22Rv1 (cell line): ENCODE measurements around the gene CRPPA.
"Not testable (repeated sequence)": the region's sequence is repeated elsewhere in the genome, so short reads cannot be mapped to it uniquely, and the experiment has no call there.

Source experiments
- H3K27ac ChIP-seq: fragments of 450-650 bp; 2 replicates; pipeline ENCODE4 v1.5.1; 2017
- ZFX ChIP-seq: fragments of 450-650 bp; IDR thresholded peaks from 2 replicates; pipeline ENCODE4 v1.6.1; 2017; ENCODE audit warnings: antibody characterized with exemption, borderline replicate concordance
- TF ChIP-seq, protein P1 (sequence below): fragments of 450-650 bp; IDR thresholded peaks from 2 replicates; pipeline ENCODE4 v1.5.1; 2017; ENCODE audit warnings: mild to moderate bottlenecking

Gene CRPPA

DNA sequence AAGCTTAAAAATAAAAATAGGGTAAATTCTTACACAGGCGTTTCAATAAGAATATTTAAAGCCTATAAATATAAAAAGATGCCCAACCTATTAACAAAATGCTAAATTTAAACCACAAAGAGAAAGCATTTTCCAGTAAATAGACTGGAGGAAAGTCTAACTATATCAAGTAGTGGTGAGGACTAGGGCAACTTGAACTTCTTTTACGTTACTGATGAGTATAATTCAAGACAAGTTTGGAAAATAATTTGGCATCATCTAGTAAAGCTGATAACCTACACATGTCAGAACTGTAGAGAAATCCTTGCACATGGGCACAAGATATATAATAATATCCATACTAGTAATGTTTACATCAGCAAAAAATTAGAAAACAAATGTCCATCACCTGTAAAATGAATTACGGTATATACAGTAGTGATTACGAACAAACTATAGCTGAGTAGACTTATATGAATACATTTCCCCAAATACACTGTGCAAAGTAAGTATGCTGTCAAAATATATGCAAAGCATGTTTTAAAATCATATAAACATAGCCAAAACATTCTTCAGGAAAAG, 27.4 kb downstream of the CRPPA start:
- no peak overlapping the region for H3K27ac ChIP-seq
- TF ChIP-seq, protein P1, sequence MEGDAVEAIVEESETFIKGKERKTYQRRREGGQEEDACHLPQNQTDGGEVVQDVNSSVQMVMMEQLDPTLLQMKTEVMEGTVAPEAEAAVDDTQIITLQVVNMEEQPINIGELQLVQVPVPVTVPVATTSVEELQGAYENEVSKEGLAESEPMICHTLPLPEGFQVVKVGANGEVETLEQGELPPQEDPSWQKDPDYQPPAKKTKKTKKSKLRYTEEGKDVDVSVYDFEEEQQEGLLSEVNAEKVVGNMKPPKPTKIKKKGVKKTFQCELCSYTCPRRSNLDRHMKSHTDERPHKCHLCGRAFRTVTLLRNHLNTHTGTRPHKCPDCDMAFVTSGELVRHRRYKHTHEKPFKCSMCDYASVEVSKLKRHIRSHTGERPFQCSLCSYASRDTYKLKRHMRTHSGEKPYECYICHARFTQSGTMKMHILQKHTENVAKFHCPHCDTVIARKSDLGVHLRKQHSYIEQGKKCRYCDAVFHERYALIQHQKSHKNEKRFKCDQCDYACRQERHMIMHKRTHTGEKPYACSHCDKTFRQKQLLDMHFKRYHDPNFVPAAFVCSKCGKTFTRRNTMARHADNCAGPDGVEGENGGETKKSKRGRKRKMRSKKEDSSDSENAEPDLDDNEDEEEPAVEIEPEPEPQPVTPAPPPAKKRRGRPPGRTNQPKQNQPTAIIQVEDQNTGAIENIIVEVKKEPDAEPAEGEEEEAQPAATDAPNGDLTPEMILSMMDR = no peak
- no peak for TF ChIP-seq ZFX

DNA sequence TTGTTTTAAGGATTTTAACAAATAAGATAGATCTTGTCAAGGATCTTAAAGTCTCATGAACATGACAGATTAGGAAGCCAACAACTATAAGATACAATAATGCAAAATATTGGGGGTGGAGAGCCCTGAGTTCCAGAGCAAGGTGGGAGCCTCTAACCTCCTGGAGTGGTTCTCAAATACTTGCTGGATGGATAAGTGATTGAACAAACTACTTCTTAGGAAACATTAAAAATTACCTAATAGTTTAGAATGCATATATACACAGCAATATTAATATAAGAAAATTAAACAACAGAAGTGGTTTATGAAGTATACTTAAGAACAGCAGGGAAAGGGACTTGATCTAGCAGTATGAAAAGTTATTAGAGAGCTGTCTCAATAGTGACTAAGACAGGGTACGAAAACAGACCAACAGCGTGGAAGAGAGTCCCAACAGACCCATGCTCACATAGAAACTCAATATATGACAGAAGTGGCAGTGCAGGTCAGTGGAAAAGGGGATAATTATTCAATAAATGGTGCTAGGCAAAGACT, 28.3 kb downstream of the CRPPA start:
- TF ChIP-seq, protein P1 = no peak
- TF ChIP-seq ZFX = no peak
- no peak overlapping the region for H3K27ac ChIP-seq

DNA sequence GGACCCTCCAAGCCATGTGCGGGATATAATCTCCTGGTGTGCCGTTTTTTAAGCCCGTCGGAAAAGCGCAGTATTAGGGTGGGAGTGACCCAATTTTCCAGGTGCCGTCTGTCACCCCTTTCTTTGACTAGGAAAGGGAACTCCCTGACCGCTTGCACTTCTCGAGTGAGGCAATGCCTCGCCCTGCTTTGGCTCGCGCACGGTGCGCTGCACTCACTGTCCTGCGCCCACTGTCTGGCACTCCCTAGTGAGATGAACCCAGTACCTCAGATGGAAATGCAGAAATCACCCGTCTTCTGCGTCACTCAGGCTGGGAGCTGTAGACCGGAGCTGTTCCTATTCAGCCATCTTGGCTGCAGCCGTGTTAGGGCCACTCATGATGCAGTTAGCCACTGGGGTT, 37.6 kb downstream of the CRPPA start:
- not testable (repeated sequence) for H3K27ac ChIP-seq

DNA sequence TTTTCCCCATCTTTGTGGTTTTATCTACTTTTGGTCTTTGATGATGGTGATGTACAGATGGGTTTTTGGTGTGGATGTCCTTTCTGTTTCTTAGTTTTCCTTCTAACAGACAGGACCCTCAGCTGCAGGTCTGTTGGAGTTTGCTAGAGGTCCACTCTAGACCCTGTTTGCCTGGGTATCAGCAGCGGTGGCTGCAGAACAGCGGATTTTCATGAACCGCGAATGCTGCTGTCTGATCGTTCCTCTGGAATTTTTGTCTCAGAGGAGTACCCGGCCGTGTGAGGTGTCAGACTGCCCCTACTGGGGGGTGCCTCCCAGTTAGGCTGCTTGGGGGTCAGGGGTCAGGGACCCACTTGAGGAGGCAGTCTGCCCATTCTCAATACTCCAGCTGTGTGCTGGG, 38.2 kb downstream of the CRPPA start:
- H3K27ac ChIP-seq = not testable (repeated sequence)
